HG02623 (cell line): Measurements from ENCODE around the gene WNT2B.

Source experiments
- ATAC-seq: cut with Tn5 transposase; IDR thresholded peaks from one replicate; pipeline ENCODE4 v1.9.1; 2021; ENCODE audit warnings: moderate library complexity; ENCODE audit not compliant: unreplicated experiment

Gene WNT2B

GRCh38 chr1:112527266-112528010 is 18.7 kb downstream of the WNT2B start:
- ATAC-seq: no peak

GRCh38 chr1:112528076-112528475 is 19.3 kb downstream of the WNT2B start:
- ATAC-seq: no peak

GRCh38 chr1:112529301-112529700 is 20.5 kb downstream of the WNT2B start:
- ATAC-seq: no peak

DNA sequence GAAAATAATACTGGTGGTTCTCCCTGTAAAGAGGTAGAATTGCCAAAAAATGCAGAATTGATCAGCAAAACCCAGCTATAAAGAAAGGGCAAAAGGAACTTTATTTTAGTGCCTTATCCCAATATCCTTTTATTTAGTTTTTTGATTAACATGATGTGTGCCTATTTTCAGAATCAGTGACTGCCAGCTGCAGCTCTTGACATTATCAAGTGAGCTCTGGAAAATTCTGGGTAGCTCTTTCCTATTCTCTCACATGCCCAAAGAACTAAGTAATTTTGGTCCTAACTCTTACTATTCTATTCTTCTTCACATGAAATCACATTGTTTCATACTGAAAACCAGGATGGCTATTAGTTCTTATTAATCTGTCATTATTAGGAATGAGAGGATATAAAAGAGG is 22.1 kb downstream of the WNT2B start:
- ATAC-seq: no peak

- no peak for ATAC-seq
Observed at GRCh38 chr1:112532064-112532463, 23.3 kb downstream of the WNT2B start.

GRCh38 chr1:112533029-112533428 is 24.3 kb downstream of the WNT2B start:
- no peak for ATAC-seq

GRCh38 chr1:112536561-112536960 is 27.8 kb downstream of the WNT2B start:
- ATAC-seq: no peak

DNA sequence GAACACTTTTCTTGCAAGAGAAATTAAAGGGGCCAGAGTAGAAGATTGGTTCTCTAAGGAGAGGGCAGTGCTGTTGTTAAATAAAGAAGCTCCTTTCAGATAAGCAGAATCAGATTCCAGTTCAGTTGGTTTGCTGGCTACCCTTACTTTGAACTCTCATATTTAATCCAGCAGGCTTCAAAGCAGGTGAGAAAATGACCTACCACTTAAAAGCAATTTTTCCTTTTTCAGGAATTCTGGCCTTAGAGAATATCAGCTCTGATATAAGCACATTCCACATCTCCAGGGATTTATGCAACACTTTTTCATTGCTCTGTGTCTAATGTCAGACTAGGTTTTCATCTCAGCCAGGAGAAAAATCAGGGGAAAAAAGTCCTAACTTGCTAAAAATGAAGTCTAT is 28.7 kb downstream of the WNT2B start:
- ATAC-seq: no peak

DNA sequence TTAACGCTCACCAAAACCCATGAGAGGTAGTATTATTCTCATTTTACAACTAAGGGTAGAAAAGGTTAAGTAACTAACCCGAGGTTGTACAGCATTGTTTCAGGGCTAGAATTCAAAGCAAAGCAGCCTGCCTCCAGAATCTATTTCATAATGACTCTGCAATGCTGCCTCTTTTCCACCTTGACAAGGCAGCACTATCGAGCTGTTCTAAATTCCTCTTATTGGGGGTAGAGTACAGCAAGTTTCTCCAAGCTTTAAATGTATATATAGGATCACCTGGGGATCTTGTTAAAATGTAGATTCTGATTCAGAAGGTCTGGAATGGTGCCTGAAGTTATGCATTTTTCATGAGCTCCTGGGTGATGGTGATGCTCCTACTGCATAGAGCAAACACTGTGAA is 30.1 kb downstream of the WNT2B start:
- ATAC-seq: no peak

GRCh38 chr1:112540226-112540794 is 31.5 kb downstream of the WNT2B start:
- ATAC-seq: no peak

- ATAC-seq: no peak
Observed at GRCh38 chr1:112541299-112541698, 32.5 kb downstream of the WNT2B start.

GRCh38 chr1:112542206-112542973 is 33.6 kb downstream of the WNT2B start:
- ATAC-seq: no peak

DNA sequence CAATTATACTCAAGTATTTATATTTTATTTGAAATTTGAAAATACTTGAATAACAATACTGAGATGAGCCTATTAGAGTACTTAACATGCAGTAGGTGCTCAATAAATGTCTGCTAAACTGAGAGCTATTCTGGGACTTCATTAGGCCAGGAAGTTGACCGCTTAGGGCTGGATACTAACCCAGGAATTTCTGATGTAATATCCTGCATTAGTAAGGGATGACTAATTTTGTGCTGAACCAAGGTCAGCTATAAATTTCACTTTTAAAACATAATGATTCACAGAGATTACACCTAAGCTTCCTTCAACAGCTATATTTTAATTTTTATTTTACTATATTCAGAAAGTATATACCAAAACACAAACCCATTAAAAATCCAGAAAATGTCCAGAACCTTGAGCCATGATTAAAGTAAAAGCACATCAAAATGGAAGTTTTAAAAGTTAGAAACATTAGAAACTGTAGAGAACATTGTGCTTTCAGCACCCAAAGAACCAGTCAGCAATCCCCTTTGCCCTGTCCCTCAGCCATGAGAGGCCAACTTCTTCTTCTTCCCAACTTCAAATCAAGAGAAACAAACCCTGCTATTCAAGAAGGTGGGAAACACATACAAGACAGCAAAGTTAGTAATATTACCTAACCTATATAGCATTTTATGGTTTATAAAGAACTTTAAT is 35.4 kb downstream of the WNT2B start:
- no peak for ATAC-seq

- no peak for ATAC-seq
Observed at GRCh38 chr1:112544751-112545150, 36.0 kb downstream of the WNT2B start.

- no peak for ATAC-seq
Observed at GRCh38 chr1:112546076-112546475, 37.3 kb downstream of the WNT2B start.

DNA sequence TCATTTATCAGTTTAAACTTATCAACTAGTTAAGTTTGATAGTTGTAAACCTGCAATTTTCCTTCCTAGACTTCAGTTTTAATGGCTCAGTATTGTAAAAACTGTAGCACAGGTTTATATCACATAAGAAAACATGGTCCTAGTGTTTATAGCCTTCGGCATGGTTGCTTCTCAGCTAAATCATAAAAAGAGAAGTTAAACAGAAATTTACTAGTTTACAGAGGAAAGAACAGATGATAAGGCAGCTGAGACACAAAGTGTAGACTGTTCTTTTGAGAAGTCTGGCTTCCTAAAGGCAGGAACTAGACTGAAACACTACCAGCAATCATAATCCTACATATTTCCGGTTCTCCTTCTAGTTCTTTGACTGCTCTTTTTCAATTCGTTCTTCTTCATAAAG is 39.8 kb downstream of the WNT2B start:
- ATAC-seq: no peak

- ATAC-seq: no peak
Observed at GRCh38 chr1:112549590-112549989, 40.8 kb downstream of the WNT2B start.

DNA sequence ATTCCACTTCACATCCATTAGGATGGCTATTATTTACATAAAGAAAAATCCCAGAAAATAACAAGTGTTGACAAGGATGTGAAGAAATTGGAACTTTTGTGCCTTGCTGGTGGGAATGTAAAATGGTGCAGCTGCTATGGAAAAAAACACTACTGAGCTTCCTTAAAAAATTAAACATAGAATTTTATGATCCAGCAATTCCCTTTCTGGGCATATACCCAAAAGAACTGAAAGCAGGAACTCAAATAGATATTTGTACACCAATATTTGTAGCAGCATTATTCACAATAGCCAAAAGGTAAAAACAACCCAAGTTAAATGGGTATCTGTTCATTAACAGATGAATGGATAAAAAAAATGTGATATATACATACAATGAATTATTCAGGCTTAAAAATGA is 45.6 kb downstream of the WNT2B start:
- no peak for ATAC-seq

- ATAC-seq: no peak
Observed at GRCh38 chr1:112557385-112557784, 48.6 kb downstream of the WNT2B start.

GRCh38 chr1:112558634-112559033 is 49.9 kb downstream of the WNT2B start:
- no peak for ATAC-seq

DNA sequence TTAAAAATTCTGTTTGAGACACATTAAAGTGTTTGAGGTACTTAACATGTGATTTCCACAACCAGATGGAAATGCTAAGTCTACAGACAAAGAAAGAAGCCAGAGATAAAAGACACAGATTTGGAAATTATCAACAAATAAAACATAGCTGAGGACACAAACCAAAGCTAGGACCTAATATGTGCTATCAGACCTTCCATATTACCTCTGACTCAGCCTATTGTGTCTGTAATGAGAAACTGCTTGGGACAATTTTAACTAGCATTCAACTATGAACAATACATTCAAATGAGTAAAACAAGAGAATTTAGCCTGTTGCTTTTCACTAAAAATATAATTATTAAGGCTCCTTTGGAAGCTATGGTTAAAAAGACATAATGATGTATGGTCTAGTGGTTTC is 54.6 kb downstream of the WNT2B start:
- ATAC-seq: no peak

- no peak for ATAC-seq
Observed at GRCh38 chr1:112564081-112564480, 55.3 kb downstream of the WNT2B start.
